ENCODE data around the gene CCDC7. TPM values are rescaled to one million over a fixed set of nuclear protein-coding genes. Genes with fewer than 3 reads are reported as not detected.
"Not testable (repeated sequence)": the region's sequence is repeated elsewhere in the genome, so short reads cannot be mapped to it uniquely, and the experiment has no call there.

Gene CCDC7
- total RNA-seq, 2 experiments from 2014 or later: 9.8 to 12.3 TPM

- Histone ChIP-seq H3K27ac (ENCODE audit: low read depth, low read length, poor library complexity, severe bottlenecking) (no peak overlapping the region), H3K4me1 (ENCODE audit: insufficient read depth, low read length, poor library complexity, severe bottlenecking) (no peaks in the 10 kb centered on the region), H3K9me3 (ENCODE audit: low read length) (no peaks in the 10 kb centered on the region), H2AFZ (ENCODE audit: low read length) (no peak overlapping the region), H3K79me2 (ENCODE audit: insufficient read depth, low read depth, low read length) (no peaks in the 10 kb centered on the region), H4K20me1 (ENCODE audit: insufficient read depth, low read length) (no peaks in the 10 kb centered on the region), H3K9me2 (ENCODE audit: insufficient read depth, low read length) (no peaks in the 10 kb centered on the region), H3K36me3 (ENCODE audit: insufficient read depth, low read length) (no peaks in the 10 kb centered on the region), H3K4me3 (ENCODE audit: low read depth, low read length, poor library complexity, severe bottlenecking) (no peak overlapping the region), H3K4me2 (ENCODE audit: low read length) (no peak overlapping the region)
- CTCF ChIA-PET (ENCODE audit: unreplicated experiment): no interaction called here
- TF ChIP-seq, protein P1, sequence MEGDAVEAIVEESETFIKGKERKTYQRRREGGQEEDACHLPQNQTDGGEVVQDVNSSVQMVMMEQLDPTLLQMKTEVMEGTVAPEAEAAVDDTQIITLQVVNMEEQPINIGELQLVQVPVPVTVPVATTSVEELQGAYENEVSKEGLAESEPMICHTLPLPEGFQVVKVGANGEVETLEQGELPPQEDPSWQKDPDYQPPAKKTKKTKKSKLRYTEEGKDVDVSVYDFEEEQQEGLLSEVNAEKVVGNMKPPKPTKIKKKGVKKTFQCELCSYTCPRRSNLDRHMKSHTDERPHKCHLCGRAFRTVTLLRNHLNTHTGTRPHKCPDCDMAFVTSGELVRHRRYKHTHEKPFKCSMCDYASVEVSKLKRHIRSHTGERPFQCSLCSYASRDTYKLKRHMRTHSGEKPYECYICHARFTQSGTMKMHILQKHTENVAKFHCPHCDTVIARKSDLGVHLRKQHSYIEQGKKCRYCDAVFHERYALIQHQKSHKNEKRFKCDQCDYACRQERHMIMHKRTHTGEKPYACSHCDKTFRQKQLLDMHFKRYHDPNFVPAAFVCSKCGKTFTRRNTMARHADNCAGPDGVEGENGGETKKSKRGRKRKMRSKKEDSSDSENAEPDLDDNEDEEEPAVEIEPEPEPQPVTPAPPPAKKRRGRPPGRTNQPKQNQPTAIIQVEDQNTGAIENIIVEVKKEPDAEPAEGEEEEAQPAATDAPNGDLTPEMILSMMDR (conservative IDR thresholded peaks at IDR 0.05; ENCODE audit: low read length): no peak
- TF ChIP-seq EZH2phosphoT487 (IDR thresholded peaks at IDR 0.05; ENCODE audit: borderline replicate concordance, low read depth, low read length): no peak
- no TSS peak for BruUV-seq (replicated peaks)
- POLR2A ChIA-PET: no interaction called here
- intact Hi-C loops (cut with micrococcal nuclease; ENCODE audit: unreplicated experiment): no loop called here
- DNase-seq (ENCODE audit: low spot score): no peak
Measured at GRCh38 chr10:32501906-32502305, 56.0 kb downstream of the CCDC7 start.

GRCh38 chr10:32505762-32506420, 60.0 kb downstream of the CCDC7 start:
- H4K20me1 ChIP-seq (ENCODE audit: insufficient read depth, low read length); POLR2A ChIA-PET; H3K9me2 ChIP-seq (ENCODE audit: insufficient read depth, low read length); H3K4me2 ChIP-seq (ENCODE audit: low read length); H3K4me1 ChIP-seq (ENCODE audit: insufficient read depth, low read length, poor library complexity, severe bottlenecking); H3K4me3 ChIP-seq (ENCODE audit: low read depth, low read length, poor library complexity, severe bottlenecking); H3K9me3 ChIP-seq (ENCODE audit: low read length); intact Hi-C loops (cut with micrococcal nuclease; ENCODE audit: unreplicated experiment); DNase-seq (ENCODE audit: low spot score); H3K27ac ChIP-seq (ENCODE audit: low read depth, low read length, poor library complexity, severe bottlenecking); BruUV-seq (replicated peaks); H2AFZ ChIP-seq (ENCODE audit: low read length); CTCF ChIA-PET (ENCODE audit: unreplicated experiment); H3K36me3 ChIP-seq (ENCODE audit: insufficient read depth, low read length); H3K79me2 ChIP-seq (ENCODE audit: insufficient read depth, low read depth, low read length): not testable (repeated sequence)

DNA sequence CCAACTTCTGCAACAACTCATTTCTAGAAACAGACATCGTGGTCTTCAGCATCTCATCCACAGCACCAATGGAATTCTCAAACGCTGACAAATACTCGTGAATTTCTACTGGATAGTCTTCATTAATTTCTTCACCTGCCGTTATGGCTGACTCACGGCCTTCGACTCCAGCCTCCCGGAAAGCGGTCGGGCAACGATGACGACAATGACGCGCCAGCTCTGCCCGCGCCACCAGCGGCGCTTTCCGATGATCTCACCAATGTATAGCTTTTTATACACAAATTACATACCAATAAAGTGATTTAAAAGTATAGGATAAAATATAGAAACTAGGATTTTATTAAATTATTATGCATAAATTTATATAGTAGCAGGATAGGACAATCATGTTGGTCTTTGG, 65.7 kb downstream of the CCDC7 start:
- no peak for TF ChIP-seq EZH2phosphoT487 (IDR thresholded peaks at IDR 0.05; ENCODE audit: borderline replicate concordance, low read depth, low read length)
- TF ChIP-seq, protein P1 (conservative IDR thresholded peaks at IDR 0.05; ENCODE audit: low read length): no peak
- intact Hi-C loops (cut with micrococcal nuclease; ENCODE audit: unreplicated experiment): no loop called here
- no peaks in the 10 kb centered on the region for H3K36me3 ChIP-seq (ENCODE audit: insufficient read depth, low read length)
- no peak overlapping the region for H2AFZ ChIP-seq (ENCODE audit: low read length)
- no peak overlapping the region for H3K27ac ChIP-seq (ENCODE audit: low read depth, low read length, poor library complexity, severe bottlenecking)
- CTCF ChIA-PET (ENCODE audit: unreplicated experiment): no interaction called here
- H3K4me1 ChIP-seq (ENCODE audit: insufficient read depth, low read length, poor library complexity, severe bottlenecking): no peaks in the 10 kb centered on the region
- no peaks in the 10 kb centered on the region for H3K9me3 ChIP-seq (ENCODE audit: low read length)
- BruUV-seq (replicated peaks): no TSS peak
- no peaks in the 10 kb centered on the region for H4K20me1 ChIP-seq (ENCODE audit: insufficient read depth, low read length)
- H3K9me2 ChIP-seq (ENCODE audit: insufficient read depth, low read length): no peaks in the 10 kb centered on the region
- DNase-seq (ENCODE audit: low spot score): no peak
- POLR2A ChIA-PET: no interaction called here
- no peak overlapping the region for H3K4me3 ChIP-seq (ENCODE audit: low read depth, low read length, poor library complexity, severe bottlenecking)
- no peak overlapping the region for H3K4me2 ChIP-seq (ENCODE audit: low read length)
- no peaks in the 10 kb centered on the region for H3K79me2 ChIP-seq (ENCODE audit: insufficient read depth, low read depth, low read length)
